GM23248 (cell line): ENCODE measurements around the gene HMCN1. TPM values are rescaled to one million over a fixed set of nuclear protein-coding genes. Genes with fewer than 3 reads are reported as not detected.
A peak's percentile ranks its signal among the peaks of the same experiment; 100 is the strongest.

Experiments used
- DNase-seq: peaks from one replicate; pipeline ENCODE4 v3.0.0-alpha.2; 2015
- H2AFZ ChIP-seq: fragments of 200-600 bp; sonication (generic); 2 replicates; pipeline ENCODE4 v1.6.1; 2016; ENCODE audit warnings: antibody characterized with exemption
- H3F3A ChIP-seq: fragments of 200-600 bp; sonication (generic); 2 replicates; pipeline ENCODE4 v1.6.1; 2016; ENCODE audit warnings: mild to moderate bottlenecking, antibody characterized with exemption, mixed run types; ENCODE audit not compliant: insufficient read depth
- H3K27ac ChIP-seq: fragments of 200-600 bp; sonication (generic); 2 replicates; pipeline ENCODE4 v1.5.1; 2016; ENCODE audit warnings: mild to moderate bottlenecking
- H3K27me3 ChIP-seq: fragments of 200-600 bp; sonication (generic); replicated peaks from 2 replicates; pipeline ENCODE4 v1.6.1; 2016; ENCODE audit warnings: mild to moderate bottlenecking; ENCODE audit not compliant: insufficient read depth
- H3K36me3 ChIP-seq: fragments of 200-600 bp; sonication (generic); 2 replicates; pipeline ENCODE4 v1.6.1; 2016; ENCODE audit warnings: low read depth, mild to moderate bottlenecking
- H3K4me1 ChIP-seq: fragments of 200-600 bp; sonication (generic); 2 replicates; pipeline ENCODE4 v1.6.1; 2016; ENCODE audit warnings: mild to moderate bottlenecking; ENCODE audit not compliant: insufficient read depth
- H3K4me2 ChIP-seq: fragments of 200-600 bp; sonication (generic); one replicate; pipeline ENCODE4 v1.6.1; 2016; ENCODE audit warnings: mild to moderate bottlenecking; ENCODE audit not compliant: unreplicated experiment
- H3K4me3 ChIP-seq: fragments of 200-600 bp; sonication (generic); 2 replicates; pipeline ENCODE4 v1.5.1; 2016; ENCODE audit warnings: mild to moderate bottlenecking
- H3K79me2 ChIP-seq: fragments of 200-600 bp; sonication (generic); 2 replicates; pipeline ENCODE4 v1.6.1; 2016; ENCODE audit warnings: mild to moderate bottlenecking; ENCODE audit not compliant: insufficient read depth
- H3K9ac ChIP-seq: fragments of 200-600 bp; sonication (generic); 2 replicates; pipeline ENCODE4 v1.6.1; 2016; ENCODE audit warnings: mild to moderate bottlenecking
- H3K9me2 ChIP-seq: fragments of 200-600 bp; sonication (generic); 2 replicates; pipeline ENCODE4 v1.6.1; 2016; ENCODE audit warnings: mixed run types, mild to moderate bottlenecking, moderate library complexity; ENCODE audit not compliant: insufficient read depth
- H3K9me3 ChIP-seq: fragments of 200-600 bp; sonication (generic); one replicate; pipeline ENCODE4 v1.6.1; 2017; ENCODE audit warnings: low read depth
- H4K20me1 ChIP-seq: fragments of 200-600 bp; sonication (generic); 2 replicates; pipeline ENCODE4 v1.6.0; 2016; ENCODE audit not compliant: insufficient read depth
- EZH2 ChIP-seq: fragments of 200-600 bp; sonication (generic); IDR thresholded peaks from 2 replicates; pipeline ENCODE4 v1.6.1; 2018; ENCODE audit warnings: antibody characterized with exemption, mild to moderate bottlenecking; ENCODE audit not compliant: insufficient read depth, poor library complexity, severe bottlenecking
- EZH2phosphoT487 ChIP-seq: fragments of 200-600 bp; sonication (generic); IDR thresholded peaks from 2 replicates; pipeline ENCODE4 v1.6.1; 2018; ENCODE audit warnings: antibody characterized with exemption, moderate library complexity, mild to moderate bottlenecking, low read depth; ENCODE audit not compliant: insufficient read depth
- WGBS, 2 experiments: methylation state at CpG; one replicate each; pipeline ENCODE4 v1.1.6; 2015 to 2017; ENCODE audit warnings: low lambda C conversion rate in 2 of 2, low coverage in 1 of 2; ENCODE audit errors: missing lambda C conversion rate in 2 of 2; 5-methylcytosine and 5-hydroxymethylcytosine counted together
- in situ Hi-C: fragments of 300-500 bp; cut with MboI; formaldehyde crosslinking; loops from 2 replicates; pipeline ENCODE4 v1.15.0; 2020
- polyA plus RNA-seq: library from polyadenylated mRNA; unstranded; fragments of >200 nt; fragmentation: Nextera tagmentation; extraction: Ambion mirVana; gene quantifications from 2 replicates; pipeline ENCODE4 v1.2.1, GENCODE V29; 2016
- total RNA-seq: library from RNA; depleted of rRNA; stranded (reverse); fragments of >200 nt; shearing (Covaris generic); gene quantifications from 2 replicates; pipeline ENCODE4 v1.2.3, GENCODE V29; 2014

Gene HMCN1
- total and polyA plus RNA-seq, 2 experiments from 2014 or later, result 1.8 to 5.2 TPM

GRCh38 chr1:186102547-186103148, 368.5 kb downstream of the HMCN1 start:
- peaks cover 26% of the 10 kb centered on the region for H3F3A ChIP-seq
- no peaks in the 10 kb centered on the region for H3K36me3 ChIP-seq
- H3K9me3 ChIP-seq, result no peaks in the 10 kb centered on the region
- peak overlapping the region; percentile 68 for H3K4me2 ChIP-seq
- H3K27ac ChIP-seq, result peak overlapping the region; percentile 58
- H3K4me3 ChIP-seq, result peak overlapping the region; percentile 38
- 1% methylated on average over 3 of the region's 3 CpGs for WGBS, 2 experiments
- no peaks in the 10 kb centered on the region for H4K20me1 ChIP-seq
- H3K27me3 ChIP-seq, result no peaks in the 10 kb centered on the region
- H3K9me2 ChIP-seq, result no peaks in the 10 kb centered on the region; the same call in 1 of the 2 replicates
- no peak overlapping the region for H2AFZ ChIP-seq
- H3K9ac ChIP-seq, result no peak overlapping the region
- in situ Hi-C loops, result no loop called here
- TF ChIP-seq EZH2phosphoT487 (no peak), EZH2 (no peak)
- no peaks in the 10 kb centered on the region for H3K79me2 ChIP-seq
- H3K4me1 ChIP-seq, result peaks cover 22% of the 10 kb centered on the region
- peak; percentile 88 for DNase-seq

- no peak for TF ChIP-seq EZH2phosphoT487
- TF ChIP-seq EZH2, result no peak
- no peak for DNase-seq
- Histone ChIP-seq H3K4me2 (no peak overlapping the region), H3K27me3 (no peaks in the 10 kb centered on the region), H2AFZ (no peak overlapping the region), H3K4me1 (peaks cover 16% of the 10 kb centered on the region), H3K9ac (no peak overlapping the region), H3K79me2 (no peaks in the 10 kb centered on the region), H3K36me3 (no peaks in the 10 kb centered on the region), H3K27ac (no peak overlapping the region), H3F3A (peaks cover 26% of the 10 kb centered on the region), H3K9me2 (no peaks in the 10 kb centered on the region; the same call in 1 of the 2 replicates), H4K20me1 (no peaks in the 10 kb centered on the region), H3K9me3 (no peaks in the 10 kb centered on the region), H3K4me3 (no peak overlapping the region)
- in situ Hi-C loops, result no loop called here
- WGBS, 2 experiments, result 75 to 82% methylated on average over 1 of the region's 1 CpG
Observed at GRCh38 chr1:186104459-186104858, 370.3 kb downstream of the HMCN1 start.

- H3K9ac ChIP-seq, result no peak overlapping the region
- H3K36me3 ChIP-seq, result no peaks in the 10 kb centered on the region
- H3K9me2 ChIP-seq, result no peaks in the 10 kb centered on the region
- DNase-seq, result no peak
- in situ Hi-C loops, result no loop called here
- H3K27me3 ChIP-seq, result no peaks in the 10 kb centered on the region
- no peaks in the 10 kb centered on the region for H3K79me2 ChIP-seq
- H4K20me1 ChIP-seq, result no peaks in the 10 kb centered on the region
- no peak for TF ChIP-seq EZH2
- TF ChIP-seq EZH2phosphoT487, result no peak
- H3K4me1 ChIP-seq, result no peaks in the 10 kb centered on the region; the same call in 1 of the 2 replicates
- no peaks in the 10 kb centered on the region for H3K9me3 ChIP-seq
- no peak overlapping the region for H2AFZ ChIP-seq
- H3K4me3 ChIP-seq, result no peak overlapping the region
- no peak overlapping the region for H3K4me2 ChIP-seq
- no peaks in the 10 kb centered on the region for H3F3A ChIP-seq
- H3K27ac ChIP-seq, result no peak overlapping the region
- 68 to 78% methylated on average over 2 of the region's 2 CpGs for WGBS, 2 experiments
Observed at GRCh38 chr1:186112280-186112679, 378.1 kb downstream of the HMCN1 start.

GRCh38 chr1:186113461-186113860, 379.3 kb downstream of the HMCN1 start:
- H3K9me2 ChIP-seq, result no peaks in the 10 kb centered on the region
- no peak overlapping the region for H2AFZ ChIP-seq
- no peaks in the 10 kb centered on the region for H3F3A ChIP-seq
- no peaks in the 10 kb centered on the region for H3K36me3 ChIP-seq
- TF ChIP-seq EZH2phosphoT487 (no peak), EZH2 (no peak)
- H3K4me2 ChIP-seq, result no peak overlapping the region
- no peaks in the 10 kb centered on the region for H3K9me3 ChIP-seq
- no peaks in the 10 kb centered on the region for H3K27me3 ChIP-seq
- H3K4me1 ChIP-seq, result no peaks in the 10 kb centered on the region; the same call in 1 of the 2 replicates
- H4K20me1 ChIP-seq, result no peaks in the 10 kb centered on the region
- H3K79me2 ChIP-seq, result no peaks in the 10 kb centered on the region
- no peak for DNase-seq
- no peak overlapping the region for H3K9ac ChIP-seq
- in situ Hi-C loops, result no loop called here
- no peak overlapping the region for H3K27ac ChIP-seq
- no peak overlapping the region for H3K4me3 ChIP-seq
